Measurements from ENCODE around the gene MACROD2. TPM values are rescaled to one million over a fixed set of nuclear protein-coding genes. Genes with fewer than 3 reads are reported as not detected.

The MACROD2 gene
- total RNA-seq, 1 donor from 2014 or later, result 2.5 TPM

- no peaks in the 10 kb centered on the region for H3K27me3 Mint-ChIP-seq (ENCODE audit: unreplicated experiment)
- DNase-seq (ENCODE audit: extremely low spot score, unreplicated experiment), result no peak
Observed at GRCh38 chr20:15359056-15359455, 1363.7 kb downstream of the MACROD2 start.

GRCh38 chr20:15362849-15363248 lies 1367.5 kb downstream of the MACROD2 start:
- no peak for DNase-seq (ENCODE audit: extremely low spot score, unreplicated experiment)
- Mint-ChIP-seq H3K4me3 (ENCODE audit: unreplicated experiment) (no peak overlapping the region), H3K27ac (ENCODE audit: unreplicated experiment) (no peak overlapping the region), H3K36me3 (ENCODE audit: unreplicated experiment) (no peaks in the 10 kb centered on the region), H3K4me1 (ENCODE audit: unreplicated experiment) (peaks cover 9% of the 10 kb centered on the region), H3K27me3 (ENCODE audit: unreplicated experiment) (no peaks in the 10 kb centered on the region), H3K9me3 (ENCODE audit: unreplicated experiment) (no peaks in the 10 kb centered on the region)
- no peak for TF ChIP-seq CTCF (IDR thresholded peaks at IDR 0.05)

More at GRCh38 chr20:15359056-15359455, 1363.7 kb downstream of the MACROD2 start:
- no peak overlapping the region for H3K27ac Mint-ChIP-seq (ENCODE audit: unreplicated experiment)
- no peaks in the 10 kb centered on the region for H3K4me1 Mint-ChIP-seq (ENCODE audit: unreplicated experiment)
- no peaks in the 10 kb centered on the region for H3K36me3 Mint-ChIP-seq (ENCODE audit: unreplicated experiment)
- no peak for TF ChIP-seq CTCF (IDR thresholded peaks at IDR 0.05)
- H3K4me3 Mint-ChIP-seq (ENCODE audit: unreplicated experiment), result no peak overlapping the region
- no peaks in the 10 kb centered on the region for H3K9me3 Mint-ChIP-seq (ENCODE audit: unreplicated experiment)

GRCh38 chr20:15364781-15365180 lies 1369.5 kb downstream of the MACROD2 start:
- no peak for DNase-seq (ENCODE audit: extremely low spot score, unreplicated experiment)
- no peaks in the 10 kb centered on the region for H3K27me3 Mint-ChIP-seq (ENCODE audit: unreplicated experiment)
- TF ChIP-seq CTCF (IDR thresholded peaks at IDR 0.05), result no peak
- H3K4me1 Mint-ChIP-seq (ENCODE audit: unreplicated experiment), result peaks cover 9% of the 10 kb centered on the region
- H3K27ac Mint-ChIP-seq (ENCODE audit: unreplicated experiment), result no peak overlapping the region
- no peaks in the 10 kb centered on the region for H3K9me3 Mint-ChIP-seq (ENCODE audit: unreplicated experiment)
- H3K36me3 Mint-ChIP-seq (ENCODE audit: unreplicated experiment), result no peaks in the 10 kb centered on the region
- H3K4me3 Mint-ChIP-seq (ENCODE audit: unreplicated experiment), result no peak overlapping the region

GRCh38 chr20:15370370-15370769 lies 1375.1 kb downstream of the MACROD2 start:
- Mint-ChIP-seq H3K4me3 (ENCODE audit: unreplicated experiment) (no peak overlapping the region), H3K9me3 (ENCODE audit: unreplicated experiment) (no peaks in the 10 kb centered on the region), H3K27me3 (ENCODE audit: unreplicated experiment) (no peaks in the 10 kb centered on the region), H3K36me3 (ENCODE audit: unreplicated experiment) (no peaks in the 10 kb centered on the region), H3K27ac (ENCODE audit: unreplicated experiment) (no peak overlapping the region), H3K4me1 (ENCODE audit: unreplicated experiment) (peaks cover 7% of the 10 kb centered on the region)
- DNase-seq (ENCODE audit: extremely low spot score, unreplicated experiment), result no peak
- no peak for TF ChIP-seq CTCF (IDR thresholded peaks at IDR 0.05)

- H3K27ac Mint-ChIP-seq (ENCODE audit: unreplicated experiment), result no peak overlapping the region
- no peak for TF ChIP-seq CTCF (IDR thresholded peaks at IDR 0.05)
Observed at GRCh38 chr20:15374682-15375081, 1379.4 kb downstream of the MACROD2 start.

More at GRCh38 chr20:15374682-15375081, 1379.4 kb downstream of the MACROD2 start:
- Mint-ChIP-seq H3K9me3 (ENCODE audit: unreplicated experiment) (no peaks in the 10 kb centered on the region), H3K4me3 (ENCODE audit: unreplicated experiment) (no peak overlapping the region), H3K27me3 (ENCODE audit: unreplicated experiment) (no peaks in the 10 kb centered on the region), H3K36me3 (ENCODE audit: unreplicated experiment) (no peaks in the 10 kb centered on the region), H3K4me1 (ENCODE audit: unreplicated experiment) (peaks cover 4% of the 10 kb centered on the region)
- no peak for DNase-seq (ENCODE audit: extremely low spot score, unreplicated experiment)

Data from osteocyte (in vitro differentiated cells).